ENCODE results near the gene CALM3.

DNA sequence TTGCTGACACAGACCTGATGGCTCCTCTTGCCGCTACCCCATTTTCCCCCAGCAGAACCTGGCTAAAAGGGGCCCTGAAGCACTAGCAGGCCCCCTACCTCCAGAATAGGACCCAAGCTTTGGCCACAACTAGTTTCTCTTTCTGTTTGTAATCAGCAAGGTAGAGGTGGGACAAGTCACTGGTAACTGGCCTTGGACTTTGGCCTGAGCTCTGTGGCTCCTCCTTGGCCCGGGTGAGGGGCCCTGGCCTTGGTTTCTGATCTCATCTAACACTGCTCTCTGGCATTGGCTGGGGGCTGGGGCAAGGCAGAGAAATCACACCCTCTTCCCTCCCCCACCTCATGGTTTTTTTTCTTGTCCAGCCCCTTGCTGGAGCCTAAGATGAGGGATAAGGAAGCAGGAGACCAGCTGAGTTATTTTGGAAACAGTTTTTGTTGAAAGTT lies 2.1 kb downstream of the CALM3 start:
- TF ChIP-seq ETS1 (IDR thresholded peaks at IDR 0.05), result no peak
- no peak for TF ChIP-seq EZH2phosphoT487 (IDR thresholded peaks at IDR 0.05; ENCODE audit: unreplicated experiment)
- TF ChIP-seq EZH2 (IDR thresholded peaks at IDR 0.05; ENCODE audit: low read depth, unreplicated experiment), result no peak
- TF ChIP-seq, protein P1, sequence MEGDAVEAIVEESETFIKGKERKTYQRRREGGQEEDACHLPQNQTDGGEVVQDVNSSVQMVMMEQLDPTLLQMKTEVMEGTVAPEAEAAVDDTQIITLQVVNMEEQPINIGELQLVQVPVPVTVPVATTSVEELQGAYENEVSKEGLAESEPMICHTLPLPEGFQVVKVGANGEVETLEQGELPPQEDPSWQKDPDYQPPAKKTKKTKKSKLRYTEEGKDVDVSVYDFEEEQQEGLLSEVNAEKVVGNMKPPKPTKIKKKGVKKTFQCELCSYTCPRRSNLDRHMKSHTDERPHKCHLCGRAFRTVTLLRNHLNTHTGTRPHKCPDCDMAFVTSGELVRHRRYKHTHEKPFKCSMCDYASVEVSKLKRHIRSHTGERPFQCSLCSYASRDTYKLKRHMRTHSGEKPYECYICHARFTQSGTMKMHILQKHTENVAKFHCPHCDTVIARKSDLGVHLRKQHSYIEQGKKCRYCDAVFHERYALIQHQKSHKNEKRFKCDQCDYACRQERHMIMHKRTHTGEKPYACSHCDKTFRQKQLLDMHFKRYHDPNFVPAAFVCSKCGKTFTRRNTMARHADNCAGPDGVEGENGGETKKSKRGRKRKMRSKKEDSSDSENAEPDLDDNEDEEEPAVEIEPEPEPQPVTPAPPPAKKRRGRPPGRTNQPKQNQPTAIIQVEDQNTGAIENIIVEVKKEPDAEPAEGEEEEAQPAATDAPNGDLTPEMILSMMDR (conservative IDR thresholded peaks at IDR 0.05; ENCODE audit: low read depth in 2 of 2), result no peak
- no peak for TF ChIP-seq ZNF462 (CRISPR knock-in tag; IDR thresholded peaks at IDR 0.05)

Data from GM23338 (cell line).